Left ventricle myocardium inferior (tissue), 1 donor: ENCODE measurements around the gene NAV2. TPM values are rescaled to one million over a fixed set of nuclear protein-coding genes. Genes with fewer than 3 reads are reported as not detected.
A peak's percentile ranks its signal among the peaks of the same experiment; 100 is the strongest.

Experiments
- DNase-seq: peaks from one replicate; pipeline ENCODE4 v3.0.0-alpha.2; 2020
- H3K27ac ChIP-seq: fragments of 200-600 bp; replicated peaks from 2 replicates; pipeline ENCODE4 v1.8.0; 2021
- H3K27me3 ChIP-seq: fragments of 200-600 bp; 2 replicates; pipeline ENCODE4 v1.8.0; 2021; ENCODE audit warnings: low read depth
- H3K36me3 ChIP-seq: fragments of 200-600 bp; 2 replicates; pipeline ENCODE4 v1.8.0; 2021
- H3K4me1 ChIP-seq: fragments of 200-600 bp; 2 replicates; pipeline ENCODE4 v1.8.0; 2021
- H3K4me3 ChIP-seq: fragments of 200-600 bp; 2 replicates; pipeline ENCODE4 v1.8.0; 2021; ENCODE audit warnings: mild to moderate bottlenecking, moderate library complexity
- H3K9me3 ChIP-seq: fragments of 200-600 bp; replicated peaks from 2 replicates; pipeline ENCODE4 v1.8.0; 2021
- intact Hi-C: fragments of 100-400 bp; cut with micrococcal nuclease; formaldehyde crosslinking; loops from one replicate; pipeline ENCODE4 v1.11.0; 2022
- total RNA-seq: library from RNA; stranded (reverse); fragmentation: NEBNext Ultra II Directional; extraction: Animal tissue kit (Norgen Biotek cat#: 25700); gene quantifications from one replicate; pipeline ENCODE4 v1.2.1, GENCODE V29; 2021
- TF ChIP-seq, protein P1 (sequence below): fragments of 200-600 bp; IDR thresholded peaks from 2 replicates; pipeline ENCODE4 v1.8.0; 2021; ENCODE audit warnings: antibody characterized with exemption, mild to moderate bottlenecking, borderline replicate concordance
- donor health status: DM: no; HTN: yes; CAD: no; lungs with severe emphysema.

NAV2 gene
- total RNA-seq, 1 donor from 2014 or later: 14.3 TPM

DNA sequence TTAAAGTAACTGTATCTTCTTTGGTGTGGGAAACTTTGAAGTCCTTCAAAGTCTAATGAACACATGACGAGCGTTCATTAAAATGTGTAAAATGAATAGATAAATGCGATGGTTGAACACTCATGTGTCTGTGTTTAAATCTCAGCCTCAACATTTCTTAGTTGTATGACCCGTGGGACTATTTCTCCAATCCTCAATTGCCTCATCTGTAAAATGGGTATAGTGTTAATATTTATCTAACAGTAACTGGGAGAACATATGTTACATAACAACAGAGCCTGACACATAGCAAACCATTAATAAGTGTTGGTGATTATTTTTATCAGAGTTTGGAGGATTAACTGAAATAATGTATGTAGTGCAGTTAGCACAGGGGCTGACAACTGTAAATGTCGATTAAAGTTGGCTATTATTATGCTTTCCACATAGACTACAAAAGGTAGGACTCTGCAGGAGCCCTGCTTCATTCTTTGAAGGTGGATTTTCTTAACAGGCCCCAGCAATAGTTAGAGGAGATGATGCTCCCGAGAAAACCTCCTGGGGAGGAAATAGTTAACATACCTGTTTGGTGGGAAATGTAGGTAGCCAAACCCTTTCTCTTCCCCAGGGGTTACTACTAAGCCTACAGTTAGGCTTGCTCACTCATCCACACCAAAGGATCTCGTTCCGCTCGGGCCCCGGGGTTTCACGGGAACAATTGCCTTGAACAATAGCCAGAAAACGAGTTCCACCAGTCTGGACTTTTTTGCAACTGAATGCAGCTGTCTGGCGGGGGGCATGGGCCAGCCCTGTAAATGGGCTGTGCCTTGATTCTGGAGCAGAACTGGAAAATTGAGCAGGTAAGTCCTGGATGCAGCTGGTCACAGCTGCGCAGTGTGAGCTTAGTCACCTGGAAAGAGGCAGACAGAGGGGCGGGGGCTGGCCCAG is 314.3 kb downstream of the NAV2 start:
- Histone ChIP-seq H3K4me3 (no peak overlapping the region), H3K36me3 (no peaks in the 10 kb centered on the region), H3K27ac (no peak overlapping the region), H3K9me3 (no peaks in the 10 kb centered on the region), H3K27me3 (no peaks in the 10 kb centered on the region), H3K4me1 (peaks cover 76% of the 10 kb centered on the region)
- TF ChIP-seq, protein P1, sequence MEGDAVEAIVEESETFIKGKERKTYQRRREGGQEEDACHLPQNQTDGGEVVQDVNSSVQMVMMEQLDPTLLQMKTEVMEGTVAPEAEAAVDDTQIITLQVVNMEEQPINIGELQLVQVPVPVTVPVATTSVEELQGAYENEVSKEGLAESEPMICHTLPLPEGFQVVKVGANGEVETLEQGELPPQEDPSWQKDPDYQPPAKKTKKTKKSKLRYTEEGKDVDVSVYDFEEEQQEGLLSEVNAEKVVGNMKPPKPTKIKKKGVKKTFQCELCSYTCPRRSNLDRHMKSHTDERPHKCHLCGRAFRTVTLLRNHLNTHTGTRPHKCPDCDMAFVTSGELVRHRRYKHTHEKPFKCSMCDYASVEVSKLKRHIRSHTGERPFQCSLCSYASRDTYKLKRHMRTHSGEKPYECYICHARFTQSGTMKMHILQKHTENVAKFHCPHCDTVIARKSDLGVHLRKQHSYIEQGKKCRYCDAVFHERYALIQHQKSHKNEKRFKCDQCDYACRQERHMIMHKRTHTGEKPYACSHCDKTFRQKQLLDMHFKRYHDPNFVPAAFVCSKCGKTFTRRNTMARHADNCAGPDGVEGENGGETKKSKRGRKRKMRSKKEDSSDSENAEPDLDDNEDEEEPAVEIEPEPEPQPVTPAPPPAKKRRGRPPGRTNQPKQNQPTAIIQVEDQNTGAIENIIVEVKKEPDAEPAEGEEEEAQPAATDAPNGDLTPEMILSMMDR: no peak
- intact Hi-C loops: no loop called here
- no peak for DNase-seq

GRCh38 chr11:20027556-20028013 is 314.9 kb downstream of the NAV2 start:
- TF ChIP-seq, protein P1: no peak
- no peaks in the 10 kb centered on the region for H3K27me3 ChIP-seq
- intact Hi-C loops: no loop called here

DNA sequence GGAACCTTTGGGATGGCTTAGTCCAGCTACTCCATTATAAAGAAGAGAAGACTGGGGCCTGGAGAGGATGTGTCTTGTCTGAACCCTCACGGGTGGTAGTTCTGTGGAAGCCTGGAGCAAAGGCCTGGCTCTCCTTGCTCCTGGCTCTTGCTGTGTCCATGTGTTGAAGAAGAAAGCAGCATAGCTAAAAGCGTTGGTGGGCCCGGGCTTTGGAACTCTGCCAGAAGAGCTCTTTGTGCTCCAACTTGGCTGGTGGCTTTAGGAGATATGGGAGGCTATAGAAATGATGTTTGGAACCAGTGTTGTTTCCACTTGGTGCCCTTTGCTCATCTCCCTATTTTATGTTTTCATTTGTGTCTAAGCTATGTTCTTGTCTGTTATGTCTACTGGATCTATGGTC is 316.6 kb downstream of the NAV2 start:
- Histone ChIP-seq H3K9me3 (no peaks in the 10 kb centered on the region), H3K36me3 (no peaks in the 10 kb centered on the region), H3K27me3 (no peaks in the 10 kb centered on the region), H3K4me1 (peaks cover 76% of the 10 kb centered on the region), H3K4me3 (no peak overlapping the region), H3K27ac (no peak overlapping the region)
- intact Hi-C loops: no loop called here
- TF ChIP-seq, protein P1: no peak
- no peak for DNase-seq

More at GRCh38 chr11:20027556-20028013, 314.9 kb downstream of the NAV2 start:
- Histone ChIP-seq H3K4me3 (no peak overlapping the region), H3K9me3 (no peaks in the 10 kb centered on the region), H3K36me3 (no peaks in the 10 kb centered on the region), H3K27ac (no peak overlapping the region), H3K4me1 (peaks cover 79% of the 10 kb centered on the region)
- DNase-seq: no peak

DNA sequence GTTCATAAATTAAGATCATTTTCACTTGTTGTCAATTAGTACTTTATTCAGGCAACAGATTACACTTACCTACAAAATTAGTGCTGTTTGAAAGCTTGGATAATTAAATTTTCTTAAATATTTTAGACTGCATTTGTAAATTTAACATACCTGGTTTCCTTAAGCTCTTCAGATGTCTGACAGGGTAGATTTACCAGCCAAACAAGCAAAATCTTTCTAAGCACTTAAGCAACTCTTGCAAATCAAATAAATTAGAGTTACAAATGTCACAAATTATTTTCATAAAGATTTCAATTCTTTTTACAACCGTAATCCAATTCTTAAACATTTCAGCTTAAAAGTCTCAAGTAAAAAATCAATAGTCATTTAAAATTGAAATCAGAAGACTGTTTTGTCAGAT is 317.8 kb downstream of the NAV2 start:
- Histone ChIP-seq H3K36me3 (no peaks in the 10 kb centered on the region), H3K4me1 (peaks cover 72% of the 10 kb centered on the region), H3K4me3 (no peak overlapping the region), H3K9me3 (no peaks in the 10 kb centered on the region), H3K27ac (no peak overlapping the region), H3K27me3 (no peaks in the 10 kb centered on the region)
- intact Hi-C loops: no loop called here
- TF ChIP-seq, protein P1: no peak
- DNase-seq: no peak

DNA sequence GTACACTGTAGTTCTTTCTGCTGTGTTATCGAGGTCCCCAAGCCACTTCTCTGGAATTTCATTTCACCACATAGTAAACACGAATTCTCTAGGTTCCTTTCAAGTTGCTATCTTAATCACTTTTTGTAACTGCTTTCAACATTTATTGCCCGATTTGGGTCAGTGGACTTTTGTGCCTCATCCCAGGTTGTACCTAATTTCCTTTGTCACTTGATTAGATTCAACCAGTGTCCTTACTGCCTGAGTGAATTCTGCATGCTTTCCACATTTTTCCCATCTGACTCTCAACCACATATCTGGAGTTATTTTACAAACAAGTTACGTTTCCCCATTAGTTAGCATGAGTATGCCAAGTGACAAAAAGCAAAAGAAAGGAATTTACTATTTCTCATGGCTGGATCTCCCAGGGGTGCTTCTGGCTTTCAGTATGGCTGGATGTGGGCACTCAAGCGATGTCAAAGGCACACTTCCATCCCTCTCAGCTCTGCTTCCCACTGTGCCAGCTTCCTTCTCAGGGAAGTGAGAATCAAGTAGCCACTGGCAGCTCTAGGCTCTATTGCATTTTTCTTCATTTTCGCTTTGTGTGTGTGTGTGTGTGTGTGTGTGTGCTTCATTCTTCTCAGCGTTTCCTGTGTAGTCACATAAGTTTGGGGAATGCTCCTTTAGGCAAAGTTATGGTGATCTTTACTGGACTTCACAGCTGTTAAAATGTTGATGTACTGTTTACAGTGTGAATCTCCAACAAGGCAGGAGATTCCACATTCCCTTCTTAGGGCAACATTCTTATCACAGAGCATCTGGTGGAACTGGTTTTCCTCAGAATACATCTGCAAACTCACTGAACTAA is 318.7 kb downstream of the NAV2 start:
- TF ChIP-seq, protein P1: no peak
- DNase-seq: no peak
- no peaks in the 10 kb centered on the region for H3K27me3 ChIP-seq
- H3K27ac ChIP-seq: peak overlapping the region; percentile 59
- H3K9me3 ChIP-seq: no peaks in the 10 kb centered on the region
- no peak overlapping the region for H3K4me3 ChIP-seq
- peaks cover under 1% of the 10 kb centered on the region for H3K36me3 ChIP-seq
- H3K4me1 ChIP-seq: peaks cover 71% of the 10 kb centered on the region
- intact Hi-C loops: no loop called here
